Activated CD8-positive, alpha-beta memory T cell treated with anti-CD3 and anti-CD28 coated beads, Interleukin-2, amount 50 U/mL, for 1 hour (primary cell): ENCODE results near the gene NKD1.

Source experiments
- DNase-seq: peaks from one replicate; pipeline ENCODE4 v3.0.0-alpha.2; 2020; ENCODE audit errors: extremely low read depth

The NKD1 gene

DNA sequence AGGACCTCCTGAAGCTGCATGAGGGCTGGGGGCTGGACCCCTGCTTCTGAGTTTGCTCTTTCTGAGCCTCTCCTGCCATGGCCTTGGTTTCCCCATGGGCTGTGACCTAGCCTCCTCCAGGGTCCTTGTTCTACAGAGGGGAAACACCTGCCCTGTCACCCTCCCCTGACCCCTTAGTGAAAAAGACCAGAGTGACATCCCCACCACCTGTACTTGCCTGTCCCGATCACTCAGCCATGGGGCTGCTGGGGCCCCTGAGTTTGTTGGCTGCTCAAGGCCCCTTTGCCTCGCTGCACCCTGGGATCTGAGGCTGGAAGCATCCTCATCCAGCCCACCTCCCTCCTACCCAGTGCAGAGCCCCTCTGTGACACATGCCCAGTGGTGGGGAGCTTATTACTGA is 146.0 kb downstream of the NKD1 start:
- no peak for DNase-seq

DNA sequence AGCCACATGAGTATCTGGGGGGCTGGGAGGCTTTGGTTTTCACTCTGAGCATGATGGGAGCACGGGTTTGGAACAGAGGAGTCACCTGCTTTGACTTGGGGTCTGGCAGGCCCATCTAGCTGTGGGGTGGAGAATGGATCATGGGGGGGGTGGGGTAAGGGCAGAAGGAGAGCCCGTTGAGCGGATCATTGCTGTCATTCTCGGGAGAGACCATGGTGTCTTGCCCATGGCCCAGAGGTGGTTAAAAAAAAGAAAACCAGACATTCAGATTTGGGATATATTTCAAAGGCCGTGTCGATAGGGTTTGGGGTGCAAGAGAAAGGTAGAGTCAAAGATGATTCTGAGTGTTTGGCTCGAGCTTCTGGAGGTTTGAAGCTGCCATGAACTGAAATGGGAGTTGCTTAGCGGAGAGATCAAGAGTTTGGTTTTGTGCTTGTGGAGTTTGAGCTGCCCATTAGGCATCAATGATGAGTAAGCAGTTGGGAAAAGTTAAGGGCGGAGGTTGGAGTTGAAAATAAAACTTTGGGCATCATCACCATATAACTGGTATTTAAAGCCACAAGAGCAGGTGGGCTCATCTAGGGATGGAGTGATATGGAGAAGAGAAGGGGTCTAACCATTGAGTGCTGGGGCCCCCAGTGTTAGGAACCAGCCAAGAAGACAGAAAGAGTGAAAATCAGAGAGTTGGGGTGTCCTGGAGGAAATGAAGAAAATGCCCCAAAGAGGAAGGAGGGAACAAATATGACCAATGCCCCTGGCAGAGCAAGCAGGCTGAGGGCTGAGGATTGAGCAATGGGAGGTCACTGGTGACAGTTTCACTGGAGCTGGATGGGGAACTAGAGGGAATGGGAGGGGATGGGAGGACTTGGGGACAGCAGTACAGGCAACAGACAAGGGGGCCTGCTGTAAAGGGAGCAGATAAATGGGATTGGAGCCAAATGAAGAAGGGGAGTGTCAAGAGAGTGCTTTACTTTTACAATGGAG is 147.1 kb downstream of the NKD1 start:
- DNase-seq: no peak

GRCh38 chr16:50696126-50696525 is 147.9 kb downstream of the NKD1 start:
- DNase-seq: no peak

GRCh38 chr16:50696575-50697420 is 148.6 kb downstream of the NKD1 start:
- no peak for DNase-seq

- no peak for DNase-seq
Observed at GRCh38 chr16:50697421-50697715, 149.2 kb downstream of the NKD1 start.

DNA sequence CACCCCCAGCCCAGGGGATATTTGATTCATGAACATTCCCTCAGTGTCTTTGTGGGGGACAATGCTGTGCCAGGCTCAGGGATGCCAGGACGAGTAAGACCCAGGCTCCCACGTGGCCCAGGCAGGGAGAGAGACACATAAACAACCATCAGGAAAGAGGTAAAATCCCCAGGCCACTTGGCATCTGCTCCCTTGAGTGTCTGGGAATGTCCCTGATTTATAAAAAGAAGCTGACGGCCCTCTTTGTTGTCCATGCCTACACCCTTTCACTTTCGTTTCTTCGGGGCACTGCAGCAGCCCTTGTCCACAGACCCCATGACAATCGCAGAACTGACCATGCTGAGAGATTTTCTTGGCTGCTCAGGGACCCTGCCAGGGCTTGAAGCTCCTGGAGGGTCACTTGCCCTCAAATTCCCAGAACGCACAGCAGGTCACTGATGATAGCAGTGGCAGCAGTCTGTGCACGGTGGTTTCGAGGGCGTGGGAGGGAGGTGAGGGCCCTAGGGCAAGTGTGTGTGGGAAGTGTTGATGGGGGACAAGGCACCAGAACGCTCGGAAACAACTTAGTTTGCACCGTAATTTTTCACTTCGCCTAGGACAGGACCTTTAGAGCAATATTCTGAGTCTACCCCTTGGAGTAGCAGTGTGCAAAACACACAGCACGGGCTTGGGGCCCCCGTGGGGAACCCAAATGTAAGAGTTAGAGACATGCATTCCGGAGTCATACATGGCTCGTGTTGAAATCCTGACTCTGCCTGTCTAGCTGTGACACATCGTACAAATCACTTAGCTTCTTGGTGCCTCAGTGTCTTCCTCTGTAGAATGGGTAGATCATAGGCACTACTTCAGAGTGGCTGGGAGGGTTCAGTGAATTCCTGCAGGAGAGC is 149.9 kb downstream of the NKD1 start:
- DNase-seq: no peak
